Liver (tissue), 3 donors: ENCODE data around the gene MND1.

Experiments used
- HNF4G ChIP-seq: IDR thresholded peaks from 2 replicates; pipeline ENCODE4 v1.6.1; 2016; ENCODE audit warnings: antibody characterized with exemption
- TF ChIP-seq, protein P1 (sequence below): fragments of 150-350 bp; IDR thresholded peaks from 2 replicates; pipeline ENCODE4 v1.5.1; 2017; ENCODE audit warnings: improper control_type of control experiment, low read depth, low read length; ENCODE audit not compliant: missing input control
- TF ChIP-seq, protein P2 (sequence below): IDR thresholded peaks from 2 replicates; pipeline ENCODE4 v1.6.1; 2016; ENCODE audit warnings: antibody characterized with exemption
- donor health status: healthy.
- donor health status: healthy.

DNA sequence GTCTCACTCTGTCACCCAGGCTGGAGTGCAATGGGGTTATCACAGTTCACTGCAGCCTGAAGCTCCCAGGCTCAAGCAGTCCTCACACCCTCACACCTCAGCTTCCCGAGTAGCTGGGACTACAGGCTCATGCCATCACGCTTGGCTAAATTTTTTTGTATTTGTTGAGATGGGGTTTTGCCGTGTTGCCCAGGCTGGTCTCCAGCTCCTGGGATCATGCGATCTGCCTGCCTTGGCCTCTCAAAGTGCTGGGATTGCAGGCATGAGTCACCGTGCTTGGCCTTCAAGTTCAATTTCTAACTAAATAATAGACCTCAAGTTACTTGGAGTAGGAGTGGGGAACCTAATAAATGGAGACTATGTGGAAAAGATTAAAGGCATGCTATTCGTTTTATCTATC lies 48.9 kb downstream of the MND1 start:
- TF ChIP-seq, protein P1, sequence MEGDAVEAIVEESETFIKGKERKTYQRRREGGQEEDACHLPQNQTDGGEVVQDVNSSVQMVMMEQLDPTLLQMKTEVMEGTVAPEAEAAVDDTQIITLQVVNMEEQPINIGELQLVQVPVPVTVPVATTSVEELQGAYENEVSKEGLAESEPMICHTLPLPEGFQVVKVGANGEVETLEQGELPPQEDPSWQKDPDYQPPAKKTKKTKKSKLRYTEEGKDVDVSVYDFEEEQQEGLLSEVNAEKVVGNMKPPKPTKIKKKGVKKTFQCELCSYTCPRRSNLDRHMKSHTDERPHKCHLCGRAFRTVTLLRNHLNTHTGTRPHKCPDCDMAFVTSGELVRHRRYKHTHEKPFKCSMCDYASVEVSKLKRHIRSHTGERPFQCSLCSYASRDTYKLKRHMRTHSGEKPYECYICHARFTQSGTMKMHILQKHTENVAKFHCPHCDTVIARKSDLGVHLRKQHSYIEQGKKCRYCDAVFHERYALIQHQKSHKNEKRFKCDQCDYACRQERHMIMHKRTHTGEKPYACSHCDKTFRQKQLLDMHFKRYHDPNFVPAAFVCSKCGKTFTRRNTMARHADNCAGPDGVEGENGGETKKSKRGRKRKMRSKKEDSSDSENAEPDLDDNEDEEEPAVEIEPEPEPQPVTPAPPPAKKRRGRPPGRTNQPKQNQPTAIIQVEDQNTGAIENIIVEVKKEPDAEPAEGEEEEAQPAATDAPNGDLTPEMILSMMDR: no peak
- TF ChIP-seq, protein P2, sequence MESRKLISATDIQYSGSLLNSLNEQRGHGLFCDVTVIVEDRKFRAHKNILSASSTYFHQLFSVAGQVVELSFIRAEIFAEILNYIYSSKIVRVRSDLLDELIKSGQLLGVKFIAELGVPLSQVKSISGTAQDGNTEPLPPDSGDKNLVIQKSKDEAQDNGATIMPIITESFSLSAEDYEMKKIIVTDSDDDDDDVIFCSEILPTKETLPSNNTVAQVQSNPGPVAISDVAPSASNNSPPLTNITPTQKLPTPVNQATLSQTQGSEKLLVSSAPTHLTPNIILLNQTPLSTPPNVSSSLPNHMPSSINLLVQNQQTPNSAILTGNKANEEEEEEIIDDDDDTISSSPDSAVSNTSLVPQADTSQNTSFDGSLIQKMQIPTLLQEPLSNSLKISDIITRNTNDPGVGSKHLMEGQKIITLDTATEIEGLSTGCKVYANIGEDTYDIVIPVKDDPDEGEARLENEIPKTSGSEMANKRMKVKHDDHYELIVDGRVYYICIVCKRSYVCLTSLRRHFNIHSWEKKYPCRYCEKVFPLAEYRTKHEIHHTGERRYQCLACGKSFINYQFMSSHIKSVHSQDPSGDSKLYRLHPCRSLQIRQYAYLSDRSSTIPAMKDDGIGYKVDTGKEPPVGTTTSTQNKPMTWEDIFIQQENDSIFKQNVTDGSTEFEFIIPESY: no peak
- no peak for TF ChIP-seq HNF4G
